ENCODE data around the gene ST3GAL2.

- TF ChIP-seq JUN (CRISPR knock-in tag; IDR thresholded peaks at IDR 0.05): no peak
- TF ChIP-seq, protein P1, sequence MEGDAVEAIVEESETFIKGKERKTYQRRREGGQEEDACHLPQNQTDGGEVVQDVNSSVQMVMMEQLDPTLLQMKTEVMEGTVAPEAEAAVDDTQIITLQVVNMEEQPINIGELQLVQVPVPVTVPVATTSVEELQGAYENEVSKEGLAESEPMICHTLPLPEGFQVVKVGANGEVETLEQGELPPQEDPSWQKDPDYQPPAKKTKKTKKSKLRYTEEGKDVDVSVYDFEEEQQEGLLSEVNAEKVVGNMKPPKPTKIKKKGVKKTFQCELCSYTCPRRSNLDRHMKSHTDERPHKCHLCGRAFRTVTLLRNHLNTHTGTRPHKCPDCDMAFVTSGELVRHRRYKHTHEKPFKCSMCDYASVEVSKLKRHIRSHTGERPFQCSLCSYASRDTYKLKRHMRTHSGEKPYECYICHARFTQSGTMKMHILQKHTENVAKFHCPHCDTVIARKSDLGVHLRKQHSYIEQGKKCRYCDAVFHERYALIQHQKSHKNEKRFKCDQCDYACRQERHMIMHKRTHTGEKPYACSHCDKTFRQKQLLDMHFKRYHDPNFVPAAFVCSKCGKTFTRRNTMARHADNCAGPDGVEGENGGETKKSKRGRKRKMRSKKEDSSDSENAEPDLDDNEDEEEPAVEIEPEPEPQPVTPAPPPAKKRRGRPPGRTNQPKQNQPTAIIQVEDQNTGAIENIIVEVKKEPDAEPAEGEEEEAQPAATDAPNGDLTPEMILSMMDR (IDR thresholded peaks at IDR 0.05): no peak
- TF ChIP-seq MYBL2 (CRISPR knock-in tag; IDR thresholded peaks at IDR 0.05): no peak
- TF ChIP-seq, protein P2, sequence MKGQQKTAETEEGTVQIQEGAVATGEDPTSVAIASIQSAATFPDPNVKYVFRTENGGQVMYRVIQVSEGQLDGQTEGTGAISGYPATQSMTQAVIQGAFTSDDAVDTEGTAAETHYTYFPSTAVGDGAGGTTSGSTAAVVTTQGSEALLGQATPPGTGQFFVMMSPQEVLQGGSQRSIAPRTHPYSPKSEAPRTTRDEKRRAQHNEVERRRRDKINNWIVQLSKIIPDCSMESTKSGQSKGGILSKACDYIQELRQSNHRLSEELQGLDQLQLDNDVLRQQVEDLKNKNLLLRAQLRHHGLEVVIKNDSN (CRISPR knock-in tag; IDR thresholded peaks at IDR 0.05): no peak
- no peak for TF ChIP-seq ZBTB21 (CRISPR knock-in tag; IDR thresholded peaks at IDR 0.05; ENCODE audit: borderline replicate concordance)
- TF ChIP-seq ELF4 (CRISPR knock-in tag; IDR thresholded peaks at IDR 0.05; ENCODE audit: low read depth): no peak
- TF ChIP-seq SP1 (CRISPR knock-in tag; conservative IDR thresholded peaks at IDR 0.05): no peak
- TF ChIP-seq, protein P3, sequence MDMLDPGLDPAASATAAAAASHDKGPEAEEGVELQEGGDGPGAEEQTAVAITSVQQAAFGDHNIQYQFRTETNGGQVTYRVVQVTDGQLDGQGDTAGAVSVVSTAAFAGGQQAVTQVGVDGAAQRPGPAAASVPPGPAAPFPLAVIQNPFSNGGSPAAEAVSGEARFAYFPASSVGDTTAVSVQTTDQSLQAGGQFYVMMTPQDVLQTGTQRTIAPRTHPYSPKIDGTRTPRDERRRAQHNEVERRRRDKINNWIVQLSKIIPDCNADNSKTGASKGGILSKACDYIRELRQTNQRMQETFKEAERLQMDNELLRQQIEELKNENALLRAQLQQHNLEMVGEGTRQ (CRISPR knock-in tag; IDR thresholded peaks at IDR 0.05): no peak
- TF ChIP-seq ETV6 (CRISPR knock-in tag; IDR thresholded peaks at IDR 0.05): no peak
- TF ChIP-seq, protein P4, sequence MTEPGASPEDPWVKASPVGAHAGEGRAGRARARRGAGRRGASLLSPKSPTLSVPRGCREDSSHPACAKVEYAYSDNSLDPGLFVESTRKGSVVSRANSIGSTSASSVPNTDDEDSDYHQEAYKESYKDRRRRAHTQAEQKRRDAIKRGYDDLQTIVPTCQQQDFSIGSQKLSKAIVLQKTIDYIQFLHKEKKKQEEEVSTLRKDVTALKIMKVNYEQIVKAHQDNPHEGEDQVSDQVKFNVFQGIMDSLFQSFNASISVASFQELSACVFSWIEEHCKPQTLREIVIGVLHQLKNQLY (CRISPR knock-in tag; IDR thresholded peaks at IDR 0.05): no peak
These were observed 31.4 kb upstream of the ST3GAL2 start for GRCh38 chr16:70470141-70470926.

Data from WTC11 (cell line).